WTC11 (cell line): ENCODE data around the gene SLC5A5. TPM values are rescaled to one million over a fixed set of nuclear protein-coding genes. Genes with fewer than 3 reads are reported as not detected.
A peak's percentile ranks its signal among the peaks of the same experiment; 100 is the strongest.

ENCODE experiments used
- AFF4 ChIP-seq: sonication (generic); formaldehyde crosslinking; IDR thresholded peaks from 2 replicates; pipeline ENCODE4 v1.8.1; 2023; ENCODE audit warnings: mild to moderate bottlenecking, missing genetic modification reagents, borderline replicate concordance
- ATF1 ChIP-seq: sonication (generic); formaldehyde crosslinking; IDR thresholded peaks from 2 replicates; pipeline ENCODE4 v1.8.1; 2023; ENCODE audit warnings: mild to moderate bottlenecking, moderate library complexity, missing genetic modification reagents
- CDX4 ChIP-seq: fragments of 250-450 bp; sonication (Bioruptor Pico); IDR thresholded peaks from 2 replicates; pipeline ENCODE4 v1.9.0; 2021; ENCODE audit warnings: moderate library complexity, mild to moderate bottlenecking, inconsistent platforms, borderline replicate concordance
- FOXJ3 ChIP-seq: sonication (generic); formaldehyde crosslinking; IDR thresholded peaks from 2 replicates; pipeline ENCODE4 v1.9.0; 2021; ENCODE audit warnings: missing genetic modification reagents, mild to moderate bottlenecking, borderline replicate concordance
- GTF2I ChIP-seq: fragments of 250-450 bp; sonication (Bioruptor Pico); conservative IDR thresholded peaks from 2 replicates; pipeline ENCODE4 v1.4.0; 2021; ENCODE audit warnings: mild to moderate bottlenecking
- IRF1 ChIP-seq: sonication (generic); formaldehyde crosslinking; IDR thresholded peaks from 2 replicates; pipeline ENCODE4 v1.8.0; 2023; ENCODE audit warnings: missing genetic modification reagents
- JUN ChIP-seq: sonication (generic); formaldehyde crosslinking; IDR thresholded peaks from 2 replicates; pipeline ENCODE4 v1.8.0; 2023; ENCODE audit warnings: mild to moderate bottlenecking, missing genetic modification reagents
- NFYB ChIP-seq: sonication (generic); formaldehyde crosslinking; conservative IDR thresholded peaks from 2 replicates; pipeline ENCODE4 v1.8.0; 2022; ENCODE audit warnings: low read depth, missing genetic modification reagents
- NR1H2 ChIP-seq: sonication (generic); formaldehyde crosslinking; IDR thresholded peaks from 2 replicates; pipeline ENCODE4 v1.9.0; 2021; ENCODE audit warnings: mild to moderate bottlenecking, moderate library complexity, missing genetic modification reagents
- OVOL2 ChIP-seq: fragments of 250-450 bp; sonication (Bioruptor Pico); IDR thresholded peaks from 2 replicates; pipeline ENCODE4 v1.9.0; 2021; ENCODE audit warnings: mild to moderate bottlenecking, borderline replicate concordance
- PRRX2 ChIP-seq: fragments of 250-450 bp; sonication (Bioruptor Pico); IDR thresholded peaks from 2 replicates; pipeline ENCODE4 v1.8.0; 2021; ENCODE audit warnings: mild to moderate bottlenecking
- RORB ChIP-seq: fragments of 250-450 bp; sonication (Bioruptor Pico); IDR thresholded peaks from 2 replicates; pipeline ENCODE4 v1.9.0; 2021; ENCODE audit warnings: mild to moderate bottlenecking
- ZNF396 ChIP-seq: fragments of 250-450 bp; sonication (Bioruptor Pico); IDR thresholded peaks from 2 replicates; pipeline ENCODE4 v1.8.0; 2021; ENCODE audit warnings: mild to moderate bottlenecking, moderate library complexity, borderline replicate concordance
- total RNA-seq: library from RNA; stranded (reverse); gene quantifications from 3 replicates; pipeline ENCODE4 v1.2.3, GENCODE V29; 2021
- TF ChIP-seq, protein P1 (sequence below): sonication (generic); formaldehyde crosslinking; IDR thresholded peaks from 2 replicates; pipeline ENCODE4 v1.8.1; 2022; ENCODE audit warnings: low read depth, mild to moderate bottlenecking, moderate library complexity, missing genetic modification reagents, borderline replicate concordance
- TF ChIP-seq, protein P2 (sequence below): fragments of 250-450 bp; sonication (Bioruptor Pico); IDR thresholded peaks from 2 replicates; pipeline ENCODE4 v1.8.0; 2021; ENCODE audit warnings: mild to moderate bottlenecking
- TF ChIP-seq, protein P3 (sequence below): sonication (generic); formaldehyde crosslinking; IDR thresholded peaks from 2 replicates; pipeline ENCODE4 v1.8.1; 2023; ENCODE audit warnings: mild to moderate bottlenecking, missing genetic modification reagents, moderate library complexity

SLC5A5 gene
- total RNA-seq, 1 experiment from 2014 or later, result 2.5 TPM

DNA sequence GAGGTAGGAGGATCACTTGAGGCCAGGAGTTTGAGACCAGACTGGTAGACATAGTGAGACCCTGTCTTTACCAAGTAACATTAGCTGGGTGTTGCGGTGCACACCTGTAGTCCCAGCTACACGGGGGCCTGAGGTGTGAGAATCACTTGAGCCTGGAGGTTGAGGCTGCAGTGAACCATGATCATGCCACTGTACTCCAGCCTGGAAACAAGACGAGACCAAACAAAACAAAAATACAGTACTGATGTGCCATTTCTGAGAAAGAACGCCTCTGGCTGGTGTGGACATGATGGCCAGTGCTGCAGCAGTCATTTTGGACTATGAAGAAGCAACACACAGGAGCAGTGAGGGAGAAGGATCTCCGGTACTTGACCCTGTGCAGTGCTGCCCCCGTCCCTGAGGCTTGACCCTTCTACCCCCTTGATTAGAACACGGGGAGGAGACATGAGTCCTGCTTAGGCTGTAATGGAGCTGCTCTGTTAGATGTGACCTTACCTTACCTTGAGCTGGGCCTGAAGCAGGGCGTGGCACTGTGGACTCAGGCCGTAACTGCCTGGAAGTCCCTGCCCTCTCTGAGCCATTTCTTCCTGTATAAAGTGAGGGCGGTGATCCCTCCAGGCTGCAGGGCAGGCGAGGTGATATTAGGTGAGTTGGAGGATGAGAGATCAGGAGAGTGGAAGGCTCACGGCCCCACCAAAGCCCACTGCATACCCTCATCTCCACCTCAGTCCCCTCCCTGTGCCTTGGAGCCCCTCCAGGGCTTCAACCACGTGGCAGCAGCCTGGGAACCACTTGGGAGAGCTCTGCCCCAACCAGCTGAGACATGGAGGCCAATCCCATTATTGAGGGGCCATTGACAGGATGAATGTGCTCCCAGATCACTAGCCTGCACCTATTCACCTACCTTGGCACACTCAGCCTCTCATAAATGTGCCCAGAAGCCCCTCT is 6.1 kb upstream of the SLC5A5 start (continued):
- TF ChIP-seq, protein P1, sequence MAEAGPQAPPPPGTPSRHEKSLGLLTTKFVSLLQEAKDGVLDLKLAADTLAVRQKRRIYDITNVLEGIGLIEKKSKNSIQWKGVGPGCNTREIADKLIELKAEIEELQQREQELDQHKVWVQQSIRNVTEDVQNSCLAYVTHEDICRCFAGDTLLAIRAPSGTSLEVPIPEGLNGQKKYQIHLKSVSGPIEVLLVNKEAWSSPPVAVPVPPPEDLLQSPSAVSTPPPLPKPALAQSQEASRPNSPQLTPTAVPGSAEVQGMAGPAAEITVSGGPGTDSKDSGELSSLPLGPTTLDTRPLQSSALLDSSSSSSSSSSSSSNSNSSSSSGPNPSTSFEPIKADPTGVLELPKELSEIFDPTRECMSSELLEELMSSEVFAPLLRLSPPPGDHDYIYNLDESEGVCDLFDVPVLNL (CRISPR knock-in tag), result 0 out of 2 replicates have a peak, but pooled peaks have one; percentile 19
- TF ChIP-seq JUN (CRISPR knock-in tag) (peak; percentile 30; the same call in 1 of the 2 replicates), ZNF396 (CRISPR knock-in tag) (no peak), FOXJ3 (CRISPR knock-in tag) (no peak), NFYB (CRISPR knock-in tag) (no peak), PRRX2 (peak; percentile 92), CDX4 (no peak), AFF4 (no peak), GTF2I (no peak), NR1H2 (CRISPR knock-in tag) (no peak), RORB (CRISPR knock-in tag) (no peak), ATF1 (CRISPR knock-in tag) (peak; percentile 79; the same call in 1 of the 2 replicates), OVOL2 (CRISPR knock-in tag) (no peak), IRF1 (CRISPR knock-in tag) (no peak; the same call in 1 of the 2 replicates)
- TF ChIP-seq, protein P2, sequence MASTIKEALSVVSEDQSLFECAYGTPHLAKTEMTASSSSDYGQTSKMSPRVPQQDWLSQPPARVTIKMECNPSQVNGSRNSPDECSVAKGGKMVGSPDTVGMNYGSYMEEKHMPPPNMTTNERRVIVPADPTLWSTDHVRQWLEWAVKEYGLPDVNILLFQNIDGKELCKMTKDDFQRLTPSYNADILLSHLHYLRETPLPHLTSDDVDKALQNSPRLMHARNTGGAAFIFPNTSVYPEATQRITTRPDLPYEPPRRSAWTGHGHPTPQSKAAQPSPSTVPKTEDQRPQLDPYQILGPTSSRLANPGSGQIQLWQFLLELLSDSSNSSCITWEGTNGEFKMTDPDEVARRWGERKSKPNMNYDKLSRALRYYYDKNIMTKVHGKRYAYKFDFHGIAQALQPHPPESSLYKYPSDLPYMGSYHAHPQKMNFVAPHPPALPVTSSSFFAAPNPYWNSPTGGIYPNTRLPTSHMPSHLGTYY (CRISPR knock-in tag), result peak; percentile 85
- TF ChIP-seq, protein P3, sequence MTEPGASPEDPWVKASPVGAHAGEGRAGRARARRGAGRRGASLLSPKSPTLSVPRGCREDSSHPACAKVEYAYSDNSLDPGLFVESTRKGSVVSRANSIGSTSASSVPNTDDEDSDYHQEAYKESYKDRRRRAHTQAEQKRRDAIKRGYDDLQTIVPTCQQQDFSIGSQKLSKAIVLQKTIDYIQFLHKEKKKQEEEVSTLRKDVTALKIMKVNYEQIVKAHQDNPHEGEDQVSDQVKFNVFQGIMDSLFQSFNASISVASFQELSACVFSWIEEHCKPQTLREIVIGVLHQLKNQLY (CRISPR knock-in tag), result peak; percentile 86
- TF ChIP-seq, all 79 proteins: peak for 22
